GM12878 (cell line): ENCODE data around the gene PDE6A. TPM values are rescaled to one million over a fixed set of nuclear protein-coding genes. Genes with fewer than 3 reads are reported as not detected.

ENCODE experiments used
- EGR1 ChIP-seq, 2 experiments: IDR thresholded peaks; 1 replicate in 1 of 2; 2 replicates in 1 of 2; pipeline ENCODE4 v1.6.1; 2011 to 2012; ENCODE audit warnings: low read depth in 2 of 2, low read length in 2 of 2, borderline replicate concordance in 1 of 2, mild to moderate bottlenecking in 1 of 2, moderate library complexity in 1 of 2
- NRF1 ChIP-seq: conservative IDR thresholded peaks from 2 replicates; pipeline ENCODE4 v1.6.1; 2011; ENCODE audit warnings: mild to moderate bottlenecking, low read depth, low read length, improper control_type of control experiment
- PML ChIP-seq: IDR thresholded peaks from 2 replicates; pipeline ENCODE4 v1.6.1; 2012; ENCODE audit warnings: low read length, inconsistent platforms
- REST ChIP-seq: IDR thresholded peaks from 2 replicates; pipeline ENCODE4 v1.6.1; 2012; ENCODE audit warnings: mild to moderate bottlenecking, low read depth, low read length
- SMARCA5 ChIP-seq: fragments of 450-650 bp; IDR thresholded peaks from 2 replicates; pipeline ENCODE4 v1.6.1; 2017; ENCODE audit warnings: mild to moderate bottlenecking
- USF1 ChIP-seq: IDR thresholded peaks from 2 replicates; pipeline ENCODE4 v1.6.1; 2011; ENCODE audit warnings: borderline replicate concordance, low read depth, mild to moderate bottlenecking, moderate library complexity, mixed read lengths, low read length; ENCODE audit not compliant: insufficient read depth; ENCODE audit errors: extremely low read length
- ZBTB40 ChIP-seq: fragments of 450-650 bp; IDR thresholded peaks from 2 replicates; pipeline ENCODE4 v1.6.1; 2016; ENCODE audit warnings: mild to moderate bottlenecking, moderate library complexity, borderline replicate concordance
- ZNF592 ChIP-seq: fragments of 450-650 bp; IDR thresholded peaks from 2 replicates; pipeline ENCODE4 v1.6.1; 2017; ENCODE audit warnings: mild to moderate bottlenecking, moderate library complexity
- ZNF687 ChIP-seq: fragments of 450-650 bp; IDR thresholded peaks from 2 replicates; pipeline ENCODE4 v1.6.1; 2017; ENCODE audit warnings: mild to moderate bottlenecking, moderate library complexity
- polyA plus RNA-seq, 11 experiments: library from polyadenylated mRNA; depleted of rRNA in 4 of 11; unstranded in 6 of 11; stranded (reverse) in 5 of 11; fragments of >200 nt; fragmentation: Nextera tagmentation in 4 of 11; fragmentation: Illumina TruSeq in 1 of 11; extraction: Ambion mirVana in 4 of 11; extraction: Trizol in 1 of 11; gene quantifications; 1 replicate in 1 of 11; 2 replicates in 10 of 11; pipeline versions ENCODE4 v1.2.1 to v1.2.3, GENCODE V29; 2011 to 2016; ENCODE audit warnings: inconsistent platforms in 2 of 11, missing spikeins in 2 of 11, low read depth in 1 of 11
- total RNA-seq, 4 experiments: library from RNA; depleted of rRNA in 3 of 4; stranded (reverse); fragments of >200 nt in 3 of 4; fragmentation: Illumina TruSeq in 1 of 4; extraction: Trizol in 1 of 4; gene quantifications; 2 replicates each; pipeline versions ENCODE4 v1.2.1 to v1.2.3, GENCODE V29; 2013 to 2021

PDE6A gene
- total and polyA plus RNA-seq, 10 of the 15 experiments (the other 5 are each of a cell fraction or from before 2014, with no cell fraction given), result 0.05 to 0.26 TPM; not detected in 8

- peak; percentile 88 for TF ChIP-seq ZNF687
- no peak for TF ChIP-seq ZNF592
- peak; percentile 68; the same call in 1 of the 2 replicates for TF ChIP-seq ZBTB40
- TF ChIP-seq USF1, result peak; percentile 97
- TF ChIP-seq PML, result peak; percentile 79
- TF ChIP-seq NRF1, result no peak
- TF ChIP-seq SMARCA5, result no peak
- no peak for TF ChIP-seq REST
- TF ChIP-seq EGR1 (IDR thresholded peaks at IDR 0.05; ENCODE audit: borderline replicate concordance in 1 of 2, low read depth in 2 of 2, low read length in 2 of 2), result peak in 1 of 2 experiments; percentile 54; a peak in 2 of 3 replicates
Observed at GRCh38 chr5:149960272-149961185, 15.9 kb upstream of the PDE6A start, which contains the start of gene SLC26A2 (continued).
